H4 (cell line): ENCODE data around the gene ISG15. TPM values are rescaled to one million over a fixed set of nuclear protein-coding genes. Genes with fewer than 3 reads are reported as not detected.

Experiments used
- DNase-seq: peaks from one replicate; pipeline ENCODE4 v3.0.0-alpha.2; 2015; ENCODE audit warnings: low spot score
- total RNA-seq: library from RNA; depleted of rRNA; stranded (reverse); fragments of >200 nt; shearing (Covaris generic); gene quantifications from 2 replicates; pipeline ENCODE4 v1.2.3, GENCODE V29; 2014; rRNA removed

The ISG15 gene
- 353 and 452 TPM in 2 replicates for total RNA-seq

- DNase-seq = peak; percentile 95
Observed at GRCh38 chr1:1013105-1013921, at the start of gene ISG15. Gene ISG15 (plus strand): TSS chr1:1013497. CDS start chr1:1013574, 77 bp downstream.

- DNase-seq = no peak
Observed at GRCh38 chr1:963746-964525, 49.4 kb upstream of the ISG15 start.

GRCh38 chr1:964691-965525 is 48.4 kb upstream of the ISG15 start:
- no peak for DNase-seq

GRCh38 chr1:965526-966134 is 47.7 kb upstream of the ISG15 start:
- DNase-seq = no peak

GRCh38 chr1:966135-966703 is 47.1 kb upstream of the ISG15 start, which contains the start of gene PLEKHN1:
Gene PLEKHN1 (plus strand): TSS chr1:966482. CDS start chr1:966532, 50 bp downstream.
- peak; percentile 85 for DNase-seq

GRCh38 chr1:966704-967300 is 46.5 kb upstream of the ISG15 start:
- peak; percentile 80 for DNase-seq

GRCh38 chr1:967466-968343 is 45.6 kb upstream of the ISG15 start:
- DNase-seq = no peak

GRCh38 chr1:969260-969855 is 43.9 kb upstream of the ISG15 start:
- no peak for DNase-seq

GRCh38 chr1:970242-970972 is 42.9 kb upstream of the ISG15 start:
- DNase-seq = no peak

GRCh38 chr1:970973-971730 is 42.1 kb upstream of the ISG15 start:
- no peak for DNase-seq

GRCh38 chr1:971751-972506 is 41.4 kb upstream of the ISG15 start:
- DNase-seq = no peak

- DNase-seq = no peak
Observed at GRCh38 chr1:972726-973458, 40.4 kb upstream of the ISG15 start.

GRCh38 chr1:973459-974292 is 39.6 kb upstream of the ISG15 start:
- DNase-seq = no peak

- no peak for DNase-seq
Observed at GRCh38 chr1:974293-974640, 39.0 kb upstream of the ISG15 start.

GRCh38 chr1:974687-975328 is 38.5 kb upstream of the ISG15 start:
- no peak for DNase-seq
